Activated naive CD8-positive, alpha-beta T cell treated with anti-CD3 and anti-CD28 coated beads, Interleukin-2, amount 10 ng/mL, durations not matched to agents 7 days and 5 days (primary cell): ENCODE results near the gene DTNB. TPM values are rescaled to one million over a fixed set of nuclear protein-coding genes. Genes with fewer than 3 reads are reported as not detected.

ENCODE experiments used
- ATAC-seq: fragments of 150-1000 bp; cut with Tn5 transposase; one replicate; pipeline ENCODE4 v1.10.0; 2021; ENCODE audit warnings: low read depth, moderate library complexity
- POLR2A ChIA-PET: fragments of 350-600 bp; sonication (Branson Sonifier 250); formaldehyde crosslinking; loops from one replicate; lab custom pipeline; 2021; ENCODE audit warnings: antibody characterized with exemption; lab: Charles Lee
- DNase-seq: peaks from one replicate; pipeline ENCODE4 v3.0.0; 2021
- H3K27ac Mint-ChIP-seq: one replicate; pipeline ENCODE4 v1.8.0; 2022; ENCODE audit warnings: mild to moderate bottlenecking, mixed read lengths
- H3K27me3 Mint-ChIP-seq: one replicate; pipeline ENCODE4 v1.8.0; 2022; ENCODE audit warnings: mild to moderate bottlenecking, moderate library complexity, mixed read lengths
- H3K36me3 Mint-ChIP-seq: one replicate; pipeline ENCODE4 v1.8.0; 2021; ENCODE audit warnings: mild to moderate bottlenecking, mixed read lengths
- H3K4me1 Mint-ChIP-seq: one replicate; pipeline ENCODE4 v1.8.0; 2021; ENCODE audit warnings: mixed read lengths
- H3K4me3 Mint-ChIP-seq: one replicate; pipeline ENCODE4 v1.8.0; 2022; ENCODE audit warnings: mild to moderate bottlenecking, moderate library complexity, mixed read lengths
- H3K9me3 Mint-ChIP-seq: one replicate; pipeline ENCODE4 v1.8.0; 2021; ENCODE audit warnings: mixed read lengths
- total RNA-seq, 2 experiments: library from RNA; stranded (reverse); gene quantifications; one replicate each; pipeline ENCODE4 v1.2.3, GENCODE V29; 2021

DTNB gene
- total RNA-seq, 2 experiments from 2014 or later: 36.7 to 38.3 TPM

- ATAC-seq (no peak), DNase-seq (no peak)
- peaks cover 55% of the 10 kb centered on the region for H3K4me1 Mint-ChIP-seq
- no peaks in the 10 kb centered on the region for H3K36me3 Mint-ChIP-seq
- POLR2A ChIA-PET: interaction anchor here (1.4 to 6.1 kb wide), 4 partner anchors 14 to 43 kb away, joined by 5 to 42 read pairs (median 8); no protein-coding TSS in a partner anchor
- H3K4me3 Mint-ChIP-seq: peak overlapping the region; percentile 63
- H3K27ac Mint-ChIP-seq: peak overlapping the region; percentile 78
- H3K27me3 Mint-ChIP-seq: no peaks in the 10 kb centered on the region
- H3K9me3 Mint-ChIP-seq: no peaks in the 10 kb centered on the region
Observed at GRCh38 chr2:25337891-25338290, 335.5 kb downstream of the DTNB start.

- Mint-ChIP-seq H3K36me3 (no peaks in the 10 kb centered on the region), H3K27me3 (no peaks in the 10 kb centered on the region), H3K4me1 (peaks cover 55% of the 10 kb centered on the region), H3K9me3 (no peaks in the 10 kb centered on the region), H3K4me3 (peak overlapping the region; percentile 63), H3K27ac (peak overlapping the region; percentile 78)
- no peak for DNase-seq
- POLR2A ChIA-PET: interaction anchor here (1.4 to 6.1 kb wide), 5 partner anchors 14 to 42 kb away, joined by 5 to 42 read pairs (median 9); no protein-coding TSS in a partner anchor
- peak; percentile 28 for ATAC-seq
Observed at GRCh38 chr2:25337276-25337675, 336.1 kb downstream of the DTNB start.

DNA sequence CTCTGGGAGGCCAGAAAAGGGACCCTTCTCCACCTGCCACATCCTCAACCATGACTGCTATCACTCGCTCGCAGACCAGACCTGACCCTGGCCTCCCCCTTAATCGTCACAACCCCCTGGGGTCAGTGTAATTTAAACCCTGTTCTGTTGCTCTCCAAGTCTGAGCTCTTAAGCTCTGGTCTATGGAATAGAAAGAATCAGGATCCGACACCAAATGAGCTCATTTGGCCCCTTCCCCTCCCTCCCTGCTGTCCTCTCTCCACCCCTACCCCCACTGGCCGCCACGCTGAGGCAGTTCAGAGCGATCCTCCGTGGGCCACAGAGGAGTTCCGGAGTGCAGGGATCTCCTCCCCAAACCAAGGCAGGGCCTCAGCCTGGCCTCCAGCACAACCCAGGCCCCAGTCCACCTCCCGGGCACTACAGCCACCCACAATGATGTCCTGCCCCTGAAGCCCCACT, 337.0 kb downstream of the DTNB start:
- POLR2A ChIA-PET: interaction anchor here (0.6 to 6.1 kb wide), 6 partner anchors 12 to 184 kb away, joined by 3 to 42 read pairs (median 4); no protein-coding TSS in a partner anchor
- peaks cover 3% of the 10 kb centered on the region for H3K36me3 Mint-ChIP-seq
- no peaks in the 10 kb centered on the region for H3K9me3 Mint-ChIP-seq
- DNase-seq (no peak), ATAC-seq (no peak)
- H3K27me3 Mint-ChIP-seq: no peaks in the 10 kb centered on the region
- peak overlapping the region; percentile 78 for H3K27ac Mint-ChIP-seq
- H3K4me1 Mint-ChIP-seq: peaks cover 62% of the 10 kb centered on the region
- H3K4me3 Mint-ChIP-seq: peak overlapping the region; percentile 13

DNA sequence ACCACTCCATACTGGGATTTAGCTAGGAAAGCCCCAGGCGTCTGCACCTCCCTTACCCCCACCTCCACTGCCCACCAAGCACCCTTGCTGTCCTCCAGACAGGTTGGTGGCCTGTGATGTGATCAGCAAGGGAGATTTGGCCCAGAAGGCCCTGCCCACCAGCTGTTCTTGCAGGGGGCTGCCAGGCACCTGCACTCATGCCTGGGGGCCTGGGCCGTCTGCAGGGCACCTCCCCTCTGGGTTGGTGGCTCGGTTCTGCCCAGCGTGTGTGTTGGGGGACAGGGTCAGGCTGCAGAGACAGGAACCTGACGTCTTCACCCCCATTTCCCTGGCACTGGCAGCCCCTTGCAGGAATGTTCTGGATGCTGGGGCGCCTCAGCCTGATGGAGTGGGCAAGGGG, 337.4 kb downstream of the DTNB start:
- Mint-ChIP-seq H3K4me1 (peaks cover 67% of the 10 kb centered on the region), H3K36me3 (peaks cover 6% of the 10 kb centered on the region), H3K4me3 (no peak overlapping the region), H3K9me3 (no peaks in the 10 kb centered on the region), H3K27me3 (no peaks in the 10 kb centered on the region), H3K27ac (no peak overlapping the region)
- POLR2A ChIA-PET: interaction anchor here (0.7 to 6.1 kb wide), 5 partner anchors 12 to 41 kb away, joined by 3 to 42 read pairs (median 3); no protein-coding TSS in a partner anchor
- ATAC-seq (no peak), DNase-seq (no peak)

GRCh38 chr2:25335204-25335603, 338.2 kb downstream of the DTNB start:
- H3K4me1 Mint-ChIP-seq: peaks cover 70% of the 10 kb centered on the region
- H3K36me3 Mint-ChIP-seq: peaks cover 9% of the 10 kb centered on the region
- DNase-seq (no peak), ATAC-seq (no peak)
- H3K4me3 Mint-ChIP-seq: peak overlapping the region; percentile 56
- H3K27me3 Mint-ChIP-seq: no peaks in the 10 kb centered on the region
- peak overlapping the region; percentile 42 for H3K27ac Mint-ChIP-seq
- no peaks in the 10 kb centered on the region for H3K9me3 Mint-ChIP-seq
- POLR2A ChIA-PET: interaction anchor here (0.8 to 6.1 kb wide), 3 partner anchors 20 to 41 kb away, joined by 3 to 42 read pairs (median 9); no protein-coding TSS in a partner anchor

- Mint-ChIP-seq H3K27me3 (no peaks in the 10 kb centered on the region), H3K9me3 (no peaks in the 10 kb centered on the region), H3K27ac (peak overlapping the region; percentile 71), H3K36me3 (peaks cover 12% of the 10 kb centered on the region), H3K4me1 (peaks cover 71% of the 10 kb centered on the region), H3K4me3 (peak overlapping the region; percentile 56)
- no peak for DNase-seq
- POLR2A ChIA-PET: interaction anchor here (0.8 to 2.7 kb wide), 4 partner anchors 8 to 49 kb away, joined by 3 to 15 read pairs (median 4); no protein-coding TSS in a partner anchor
- no peak for ATAC-seq
Observed at GRCh38 chr2:25334482-25334881, 338.9 kb downstream of the DTNB start.

GRCh38 chr2:25333981-25334380, 339.4 kb downstream of the DTNB start:
- POLR2A ChIA-PET: interaction anchor here (0.8 to 2.7 kb wide), 4 partner anchors 9 to 48 kb away, joined by 3 to 15 read pairs (median 4); no protein-coding TSS in a partner anchor

GRCh38 chr2:25332571-25332970, 340.8 kb downstream of the DTNB start:
- Mint-ChIP-seq H3K27ac (no peak overlapping the region), H3K27me3 (no peaks in the 10 kb centered on the region), H3K36me3 (peaks cover 21% of the 10 kb centered on the region), H3K4me1 (peaks cover 55% of the 10 kb centered on the region), H3K9me3 (peaks cover 7% of the 10 kb centered on the region), H3K4me3 (no peak overlapping the region)
- ATAC-seq: no peak
- DNase-seq: no peak
- POLR2A ChIA-PET: interaction anchor here (2.7 kb wide), 1 partner anchor 18 kb away, joined by 15 read pairs; no protein-coding TSS in a partner anchor

More at GRCh38 chr2:25333981-25334380, 339.4 kb downstream of the DTNB start:
- ATAC-seq: peak; percentile 32
- DNase-seq: no peak
- H3K27me3 Mint-ChIP-seq: no peaks in the 10 kb centered on the region
- H3K9me3 Mint-ChIP-seq: no peaks in the 10 kb centered on the region
- peaks cover 67% of the 10 kb centered on the region for H3K4me1 Mint-ChIP-seq
- peaks cover 13% of the 10 kb centered on the region for H3K36me3 Mint-ChIP-seq
- peak overlapping the region; percentile 71 for H3K27ac Mint-ChIP-seq
- peak overlapping the region; percentile 56 for H3K4me3 Mint-ChIP-seq

- H3K27ac Mint-ChIP-seq: peak overlapping the region; percentile 62
- no peak for ATAC-seq
Observed at GRCh38 chr2:25331686-25332365, 341.6 kb downstream of the DTNB start.

DNA sequence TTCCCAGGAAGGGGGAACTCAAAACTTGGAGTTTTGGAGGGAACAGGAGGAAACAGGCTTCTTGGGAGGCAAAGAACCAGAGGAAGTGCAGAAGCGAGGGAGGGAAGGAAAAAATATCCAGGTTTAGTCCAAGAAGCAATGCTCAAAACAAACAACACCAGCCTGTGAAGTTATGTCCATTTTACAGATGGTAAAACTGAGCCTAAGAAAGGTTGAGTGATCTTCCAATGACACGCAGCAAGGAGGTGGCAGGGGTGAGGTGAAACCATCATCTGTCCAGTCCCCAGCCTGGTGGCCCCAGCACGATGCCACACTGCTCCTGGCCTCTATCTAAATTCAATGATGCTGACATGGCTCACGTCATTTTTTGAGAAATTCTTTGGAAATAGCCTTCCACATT, 342.4 kb downstream of the DTNB start:
- DNase-seq (no peak), ATAC-seq (no peak)
- Mint-ChIP-seq H3K4me3 (no peak overlapping the region), H3K27ac (no peak overlapping the region), H3K9me3 (peaks cover 15% of the 10 kb centered on the region), H3K4me1 (peaks cover 42% of the 10 kb centered on the region), H3K27me3 (no peaks in the 10 kb centered on the region), H3K36me3 (peaks cover 38% of the 10 kb centered on the region)
- POLR2A ChIA-PET: interaction anchor here (1.3 to 1.5 kb wide), 2 partner anchors 12 to 17 kb away, joined by 4 read pairs; no protein-coding TSS in a partner anchor

More at GRCh38 chr2:25331686-25332365, 341.6 kb downstream of the DTNB start:
- Mint-ChIP-seq H3K36me3 (peaks cover 29% of the 10 kb centered on the region), H3K9me3 (peaks cover 11% of the 10 kb centered on the region), H3K4me1 (peaks cover 48% of the 10 kb centered on the region), H3K27me3 (no peaks in the 10 kb centered on the region), H3K4me3 (no peak overlapping the region)
- DNase-seq: no peak
- POLR2A ChIA-PET: interaction anchor here (1.5 to 2.7 kb wide), 2 partner anchors 11 to 17 kb away, joined by 4 to 15 read pairs; no protein-coding TSS in a partner anchor

GRCh38 chr2:25330273-25330672, 343.1 kb downstream of the DTNB start:
- Mint-ChIP-seq H3K4me3 (no peak overlapping the region), H3K4me1 (peaks cover 38% of the 10 kb centered on the region), H3K27me3 (no peaks in the 10 kb centered on the region), H3K36me3 (peaks cover 44% of the 10 kb centered on the region), H3K9me3 (peaks cover 15% of the 10 kb centered on the region), H3K27ac (no peak overlapping the region)
- no peak for ATAC-seq
- no peak for DNase-seq
- POLR2A ChIA-PET: interaction anchor here (1.3 kb wide), 1 partner anchor 16 kb away, joined by 4 read pairs; no protein-coding TSS in a partner anchor

GRCh38 chr2:25328152-25329085, 345.0 kb downstream of the DTNB start:
- peaks cover 31% of the 10 kb centered on the region for H3K4me1 Mint-ChIP-seq
- H3K4me3 Mint-ChIP-seq: no peak overlapping the region
- DNase-seq (no peak), ATAC-seq (no peak)
- H3K27me3 Mint-ChIP-seq: no peaks in the 10 kb centered on the region
- H3K36me3 Mint-ChIP-seq: peaks cover 44% of the 10 kb centered on the region
- POLR2A ChIA-PET: interaction anchor here (2.8 kb wide), 1 partner anchor 13 kb away, joined by 13 read pairs; no protein-coding TSS in a partner anchor
- H3K27ac Mint-ChIP-seq: no peak overlapping the region
- H3K9me3 Mint-ChIP-seq: peaks cover 15% of the 10 kb centered on the region
